Heart left ventricle (tissue), 16 donors: Measurements from ENCODE around the gene GPR31. TPM values are rescaled to one million over a fixed set of nuclear protein-coding genes. Genes with fewer than 3 reads are reported as not detected.

Experiments
- ATAC-seq, 4 donors: fragments of 200-7000 bp; cut with Tn5 transposase; one replicate each; pipeline ENCODE4 v1.9.1; 2020 to 2022; ENCODE audit warnings: moderate library complexity in 4 of 4, mild to moderate bottlenecking in 3 of 4, moderate number of reproducible peaks in 1 of 4
- DNase-seq, 5 donors: peaks; one replicate each; pipeline ENCODE4 v3.0.0-alpha.2; 2020
- H3K27ac ChIP-seq, 12 donors: fragments of 200-600 bp; sonication (generic) in 4 of 12; one replicate each; pipeline versions ENCODE4 v1.5.0 to v1.8.0; 2016 to 2022; ENCODE audit warnings: mild to moderate bottlenecking in 2 of 12
- H3K27me3 ChIP-seq, 9 donors: fragments of 200-600 bp; sonication (generic) in 2 of 9; one replicate each; pipeline versions ENCODE4 v1.5.1 to v1.8.0; 2016 to 2022; ENCODE audit warnings: mild to moderate bottlenecking in 3 of 9
- H3K36me3 ChIP-seq, 9 donors: fragments of 200-600 bp; sonication (generic) in 2 of 9; one replicate each; pipeline versions ENCODE4 v1.5.0 to v1.8.0; 2018 to 2022; ENCODE audit warnings: mild to moderate bottlenecking in 2 of 9
- H3K4me1 ChIP-seq, 12 donors: fragments of 200-600 bp; sonication (generic) in 4 of 12; one replicate each; pipeline versions ENCODE4 v1.5.0 to v1.8.0; 2016 to 2022; ENCODE audit warnings: mild to moderate bottlenecking in 3 of 12
- H3K4me3 ChIP-seq, 12 donors: fragments of 200-600 bp; sonication (generic) in 4 of 12; one replicate each; pipeline versions ENCODE4 v1.5.0 to v1.8.0; 2017 to 2022; ENCODE audit warnings: mild to moderate bottlenecking in 9 of 12, moderate library complexity in 4 of 12
- H3K9me3 ChIP-seq, 12 donors: fragments of 200-600 bp; sonication (generic) in 4 of 12; one replicate each; pipeline versions ENCODE4 v1.5.0 to v1.8.0; 2016 to 2022; ENCODE audit warnings: mild to moderate bottlenecking in 1 of 12
- CTCF ChIP-seq, 12 donors: fragments of 200-600 bp; sonication (generic) in 4 of 12; IDR thresholded peaks; one replicate each; pipeline versions ENCODE4 v1.5.0 to v1.8.0; 2018 to 2022; ENCODE audit warnings: antibody characterized with exemption in 12 of 12, mild to moderate bottlenecking in 5 of 12
- POLR2A ChIP-seq, 2 donors: fragments of 450-650 bp; IDR thresholded peaks; one replicate each; pipeline ENCODE4 v1.6.1; 2017; ENCODE audit warnings: antibody characterized with exemption in 2 of 2, mild to moderate bottlenecking in 2 of 2, moderate library complexity in 2 of 2
- WGBS, 4 donors: extraction: QIAGEN DNeasy Blood & Tissue Kit in 2 of 4; methylation state at CpG; one replicate each; pipeline versions ENCODE4 v1.1.5 to v1.1.7; 2013 to 2018; 5-methylcytosine and 5-hydroxymethylcytosine counted together
- intact Hi-C, 10 donors: fragments of 100-400 bp; cut with DNase I; formaldehyde crosslinking; loops; one replicate each; pipeline versions ENCODE4 v1.11.1 to v1.14.2; 2022
- polyA plus RNA-seq, 2 donors: library from polyadenylated mRNA; stranded (reverse); fragments of 200-250 nt; gene quantifications; one replicate each; pipeline ENCODE4 v1.2.3, GENCODE V29; 2013
- total RNA-seq, 9 donors: library from RNA; depleted of rRNA in 2 of 9; stranded (reverse); fragments of >200 nt in 2 of 9; fragmentation: NEBNext Ultra II Directional in 3 of 9; extraction: Animal tissue kit (Norgen Biotek cat#: 25700) in 3 of 9; gene quantifications; one replicate each; pipeline versions ENCODE4 v1.1.0 to v1.2.4, GENCODE V29; 2016 to 2023
- donor health status: ischemic (EF 13 %, LVEDD 7.1; RV severe dilation, severe dysfunction).
- donor health status: healthy with polysubstance abuse.
- donor health status: DM: no; HTN: yes; CAD: no.
- donor health status: DM: no; HTN: no; CAD: no.
- donor health status: ischemic (EF 25% LVEDD 6.9; RV normal size, moderate dysfunction).
- donor health status: ischemic (EF 25% LVEDD 5.7; RV mildly dilated, moderate dysfunction).
- donor health status: healthy.
- donor health status: DM: yes; HTN: yes; CAD: no.
- donor health status: ischemic (EF 35%, LVEDD 5.7; RV mildly dilated, moderate dysfunction).
- donor health status: nonischemic (EF 11% LVEDD 7.7; RV severe dilation, severe dysfunction).
- donor health status: DM: yes; HTN: yes; CAD: no.
- donor health status: PGD.
- donor health status: ischemic (EF 29% LVEDD 5.4; RV normal size, mild dysfunction).
- donor health status: nonischemic (EF 23%, LVEDD 6.1; RV moderate dilation, normal function).

GPR31 gene
- total and polyA plus RNA-seq, 11 donors, result not detected

- Histone ChIP-seq H3K27me3 (peaks cover 0 to 21% (median 0%) of the 10 kb centered on the region in 9 donors), H3K9me3 (no peaks in the 10 kb centered on the region), H3K4me1 (no peaks in the 10 kb centered on the region), H3K27ac (no peak overlapping the region), H3K36me3 (no peaks in the 10 kb centered on the region), H3K4me3 (no peak overlapping the region)
- TF ChIP-seq CTCF (IDR thresholded peaks at IDR 0.05), result no peak
- no peak for TF ChIP-seq POLR2A (IDR thresholded peaks at IDR 0.05)
- DNase-seq (no peak), ATAC-seq (no peak)
- intact Hi-C loops, result no loop called here
- WGBS, 4 donors, result 57 to 71% (median 63%) methylated on average over 1 of the region's 1 CpG
Observed at GRCh38 chr6:167106406-167106805, 51.4 kb downstream of the GPR31 start.

Other genes with a start within 250 kb of the GPR31 start
- gene RNASET2, start 201.4 kb downstream of the GPR31 start, total RNA-seq, result 10 to 100 TPM in 7 of 9 donors, 1 to 10 TPM in 2; 7.9 to 76.0 (median 13.5) TPM
- gene RNASET2, start 201.4 kb downstream of the GPR31 start, polyA plus RNA-seq, result 10 to 100 TPM in 1 of 2 donors, 1 to 10 TPM in 1; 5.7 to 18.3 TPM
- gene CEP43, start 158.6 kb downstream of the GPR31 start, total RNA-seq, result 10 to 100 TPM in 6 of 9 donors, 1 to 10 TPM in 3; 6.6 to 15.5 (median 10.7) TPM
- gene CEP43, start 158.6 kb downstream of the GPR31 start, polyA plus RNA-seq, result 10 to 100 TPM in 1 of 2 donors, 1 to 10 TPM in 1; 4.7 to 16.9 TPM
- gene CCR6, start 34.9 kb downstream of the GPR31 start, total RNA-seq, result under 1 TPM in 1 of 9 donors, not detected in 8; 0.23 TPM
- not detected for gene CCR6, start 34.9 kb downstream of the GPR31 start, polyA plus RNA-seq
- not detected for gene UNC93A, start 133.3 kb upstream of the GPR31 start, total RNA-seq
- gene UNC93A, start 133.3 kb upstream of the GPR31 start, polyA plus RNA-seq, result not detected
- gene TTLL2, start 167.1 kb upstream of the GPR31 start, total RNA-seq, result not detected
- gene TTLL2, start 167.1 kb upstream of the GPR31 start, polyA plus RNA-seq, result not detected